Mammary epithelial cell (primary cell): ENCODE measurements around the gene SCARB2.

ENCODE experiments used
- EZH2 ChIP-seq: IDR thresholded peaks from 2 replicates; pipeline ENCODE4 v1.6.1; 2012; ENCODE audit warnings: low read length, inconsistent platforms, borderline replicate concordance
- TF ChIP-seq, protein P1 (sequence below), 2 donors: IDR thresholded peaks in 1 of 2; conservative IDR thresholded peaks in 1 of 2; 2 replicates each; pipeline ENCODE4 v1.5.1; 2011 to 2012; ENCODE audit warnings: inconsistent platforms in 2 of 2, low read length in 2 of 2, mild to moderate bottlenecking in 2 of 2, control low read depth in 1 of 2, low read depth in 1 of 2; ENCODE audit not compliant: insufficient read depth in 1 of 2; ENCODE audit errors: extremely low read depth in 1 of 2

DNA sequence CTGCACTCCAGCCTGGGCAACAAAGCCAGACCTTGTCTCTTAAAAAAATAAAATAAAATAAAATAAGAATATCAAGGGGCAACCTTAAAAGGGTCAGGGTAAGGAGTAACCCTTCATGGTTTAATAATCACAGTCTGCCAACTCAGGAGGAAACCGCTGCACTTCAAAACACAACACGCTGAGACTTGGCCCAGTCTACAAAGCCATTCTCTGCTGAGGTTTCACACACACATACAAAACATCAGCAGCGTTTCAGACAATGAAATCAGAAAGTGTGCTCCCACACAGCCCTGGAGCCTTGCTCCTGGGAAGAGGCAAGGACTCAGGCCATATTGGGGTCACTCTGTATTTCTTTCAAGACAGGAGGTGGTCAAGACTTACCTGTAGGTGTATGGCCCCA, 18.3 kb downstream of the SCARB2 start:
- TF ChIP-seq, protein P1, sequence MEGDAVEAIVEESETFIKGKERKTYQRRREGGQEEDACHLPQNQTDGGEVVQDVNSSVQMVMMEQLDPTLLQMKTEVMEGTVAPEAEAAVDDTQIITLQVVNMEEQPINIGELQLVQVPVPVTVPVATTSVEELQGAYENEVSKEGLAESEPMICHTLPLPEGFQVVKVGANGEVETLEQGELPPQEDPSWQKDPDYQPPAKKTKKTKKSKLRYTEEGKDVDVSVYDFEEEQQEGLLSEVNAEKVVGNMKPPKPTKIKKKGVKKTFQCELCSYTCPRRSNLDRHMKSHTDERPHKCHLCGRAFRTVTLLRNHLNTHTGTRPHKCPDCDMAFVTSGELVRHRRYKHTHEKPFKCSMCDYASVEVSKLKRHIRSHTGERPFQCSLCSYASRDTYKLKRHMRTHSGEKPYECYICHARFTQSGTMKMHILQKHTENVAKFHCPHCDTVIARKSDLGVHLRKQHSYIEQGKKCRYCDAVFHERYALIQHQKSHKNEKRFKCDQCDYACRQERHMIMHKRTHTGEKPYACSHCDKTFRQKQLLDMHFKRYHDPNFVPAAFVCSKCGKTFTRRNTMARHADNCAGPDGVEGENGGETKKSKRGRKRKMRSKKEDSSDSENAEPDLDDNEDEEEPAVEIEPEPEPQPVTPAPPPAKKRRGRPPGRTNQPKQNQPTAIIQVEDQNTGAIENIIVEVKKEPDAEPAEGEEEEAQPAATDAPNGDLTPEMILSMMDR (conservative IDR thresholded peaks at IDR 0.05 in 1 of 2, IDR thresholded peaks at IDR 0.05 in 1 of 2; ENCODE audit: extremely low read depth in 1 of 2, insufficient read depth in 1 of 2, low read depth in 1 of 2, low read length in 2 of 2) = no peak
- TF ChIP-seq EZH2 = no peak
